ES-I3 (cell line): ENCODE measurements around the gene ALOX5.

Experiments
- H3K36me3 ChIP-seq: 2 replicates; pipeline ENCODE4 v1.6.1; 2013; ENCODE audit warnings: mild to moderate bottlenecking, low read length, control low read depth, moderate library complexity; ENCODE audit not compliant: insufficient read depth
- H3K4me1 ChIP-seq: 2 replicates; pipeline ENCODE4 v1.6.1; 2013; ENCODE audit warnings: mild to moderate bottlenecking, control low read depth, low read length; ENCODE audit not compliant: insufficient read depth
- H3K9ac ChIP-seq: 2 replicates; pipeline ENCODE4 v1.6.1; 2013; ENCODE audit warnings: low read depth, mild to moderate bottlenecking, low read length, moderate library complexity
- H3K9me3 ChIP-seq: 2 replicates; pipeline ENCODE4 v1.6.1; 2013; ENCODE audit warnings: mild to moderate bottlenecking, low read length, moderate library complexity; ENCODE audit not compliant: control insufficient read depth, insufficient read depth

ALOX5 gene

GRCh38 chr10:45421221-45422097 lies 47.4 kb downstream of the ALOX5 start:
- Histone ChIP-seq H3K4me1 (peaks cover 7% of the 10 kb centered on the region; the same call in 1 of the 2 replicates), H3K36me3 (no peaks in the 10 kb centered on the region), H3K9me3 (no peaks in the 10 kb centered on the region), H3K9ac (no peak overlapping the region)

GRCh38 chr10:45422207-45422865 lies 48.3 kb downstream of the ALOX5 start:
- Histone ChIP-seq H3K9me3 (no peaks in the 10 kb centered on the region), H3K36me3 (no peaks in the 10 kb centered on the region), H3K4me1 (peaks cover 7% of the 10 kb centered on the region; the same call in 1 of the 2 replicates), H3K9ac (no peak overlapping the region)

GRCh38 chr10:45422866-45423659 lies 49.0 kb downstream of the ALOX5 start:
- no peak overlapping the region for H3K9ac ChIP-seq
- H3K36me3 ChIP-seq = no peaks in the 10 kb centered on the region
- no peaks in the 10 kb centered on the region for H3K9me3 ChIP-seq
- H3K4me1 ChIP-seq = peaks cover 7% of the 10 kb centered on the region; the same call in 1 of the 2 replicates

- Histone ChIP-seq H3K9me3 (no peaks in the 10 kb centered on the region), H3K36me3 (no peaks in the 10 kb centered on the region), H3K9ac (no peak overlapping the region), H3K4me1 (peaks cover 7% of the 10 kb centered on the region; the same call in 1 of the 2 replicates)
These were observed 50.0 kb downstream of the ALOX5 start for GRCh38 chr10:45423976-45424499.

- no peak overlapping the region for H3K9ac ChIP-seq
- no peaks in the 10 kb centered on the region for H3K36me3 ChIP-seq
- H3K9me3 ChIP-seq = no peaks in the 10 kb centered on the region
- peaks cover 7% of the 10 kb centered on the region; the same call in 1 of the 2 replicates for H3K4me1 ChIP-seq
These were observed 50.8 kb downstream of the ALOX5 start for GRCh38 chr10:45424668-45425404.

GRCh38 chr10:45425621-45426563 lies 51.9 kb downstream of the ALOX5 start:
- Histone ChIP-seq H3K9ac (no peak overlapping the region), H3K9me3 (no peaks in the 10 kb centered on the region), H3K4me1 (no peaks in the 10 kb centered on the region), H3K36me3 (no peaks in the 10 kb centered on the region)

GRCh38 chr10:45427262-45427969 lies 53.4 kb downstream of the ALOX5 start:
- Histone ChIP-seq H3K4me1 (no peaks in the 10 kb centered on the region), H3K9ac (peak overlapping the region; percentile 20; the same call in 1 of the 2 replicates), H3K36me3 (no peaks in the 10 kb centered on the region), H3K9me3 (no peaks in the 10 kb centered on the region)

- no peaks in the 10 kb centered on the region for H3K36me3 ChIP-seq
- H3K9me3 ChIP-seq = no peaks in the 10 kb centered on the region
- H3K4me1 ChIP-seq = no peaks in the 10 kb centered on the region
- H3K9ac ChIP-seq = no peak overlapping the region
These were observed 54.0 kb downstream of the ALOX5 start for GRCh38 chr10:45427970-45428366.

- Histone ChIP-seq H3K9me3 (no peaks in the 10 kb centered on the region), H3K4me1 (peaks cover 9% of the 10 kb centered on the region), H3K36me3 (no peaks in the 10 kb centered on the region), H3K9ac (no peak overlapping the region)
These were observed 54.8 kb downstream of the ALOX5 start for GRCh38 chr10:45428611-45429510.

GRCh38 chr10:45429790-45430189 lies 55.8 kb downstream of the ALOX5 start:
- Histone ChIP-seq H3K36me3 (no peaks in the 10 kb centered on the region), H3K9me3 (no peaks in the 10 kb centered on the region), H3K9ac (no peak overlapping the region), H3K4me1 (peaks cover 14% of the 10 kb centered on the region)

- Histone ChIP-seq H3K36me3 (no peaks in the 10 kb centered on the region), H3K4me1 (peaks cover 14% of the 10 kb centered on the region), H3K9ac (no peak overlapping the region), H3K9me3 (no peaks in the 10 kb centered on the region)
These were observed 58.1 kb downstream of the ALOX5 start for GRCh38 chr10:45432113-45432512.
